Upper lobe of right lung (tissue), 1 donor: ENCODE measurements around the gene ANKRD11. TPM values are rescaled to one million over a fixed set of nuclear protein-coding genes. Genes with fewer than 3 reads are reported as not detected.

Experiments
- ATAC-seq: fragments of 200-7000 bp; cut with Tn5 transposase; one replicate; pipeline ENCODE4 v1.9.1; 2020; ENCODE audit warnings: mild to moderate bottlenecking, moderate library complexity
- DNase-seq: peaks from one replicate; pipeline ENCODE4 v3.0.0-alpha.2; 2020
- H3K27ac ChIP-seq: fragments of 200-600 bp; one replicate; pipeline ENCODE4 v1.8.0; 2022
- H3K27me3 ChIP-seq: fragments of 200-600 bp; one replicate; pipeline ENCODE4 v1.8.0; 2022; ENCODE audit warnings: mild to moderate bottlenecking
- H3K36me3 ChIP-seq: fragments of 200-600 bp; one replicate; pipeline ENCODE4 v1.8.0; 2022
- H3K4me1 ChIP-seq: fragments of 200-600 bp; one replicate; pipeline ENCODE4 v1.8.0; 2022
- H3K4me3 ChIP-seq: fragments of 200-600 bp; one replicate; pipeline ENCODE4 v1.8.0; 2022; ENCODE audit warnings: mild to moderate bottlenecking
- H3K9me3 ChIP-seq: fragments of 200-600 bp; one replicate; pipeline ENCODE4 v1.8.0; 2022
- CTCF ChIP-seq: fragments of 200-600 bp; IDR thresholded peaks from one replicate; pipeline ENCODE4 v1.8.0; 2022; ENCODE audit warnings: antibody characterized with exemption
- intact Hi-C: fragments of 100-400 bp; cut with DNase I; formaldehyde crosslinking; loops from one replicate; pipeline ENCODE4 v1.11.0; 2022
- total RNA-seq: library from RNA; stranded (reverse); fragmentation: NEBNext Ultra II Directional; extraction: Animal tissue kit (Norgen Biotek cat#: 25700); gene quantifications from one replicate; pipeline ENCODE4 v1.2.1, GENCODE V29; 2021
- donor health status: DM: no; HTN: yes; CAD: no; lungs with severe emphysema.

The ANKRD11 gene
- total RNA-seq, 1 donor from 2014 or later, result 125 TPM

GRCh38 chr16:89290472-89290871 is 199.9 kb downstream of the ANKRD11 start:
- Histone ChIP-seq H3K4me1 (peaks cover 17% of the 10 kb centered on the region), H3K9me3 (no peaks in the 10 kb centered on the region), H3K27me3 (no peaks in the 10 kb centered on the region), H3K27ac (no peak overlapping the region), H3K4me3 (no peak overlapping the region), H3K36me3 (peaks cover 44% of the 10 kb centered on the region)
- TF ChIP-seq CTCF, result no peak
- ATAC-seq (no peak), DNase-seq (no peak)
- intact Hi-C loops, result no loop called here

- peaks cover 51% of the 10 kb centered on the region for H3K36me3 ChIP-seq
- H3K27me3 ChIP-seq, result no peaks in the 10 kb centered on the region
- H3K4me1 ChIP-seq, result peaks cover 16% of the 10 kb centered on the region
- H3K9me3 ChIP-seq, result no peaks in the 10 kb centered on the region
- H3K27ac ChIP-seq, result no peak overlapping the region
- intact Hi-C loops, result no loop called here
- ATAC-seq (peak; percentile 85), DNase-seq (peak; percentile 89)
- H3K4me3 ChIP-seq, result no peak overlapping the region
- peak; percentile 88 for TF ChIP-seq CTCF
Observed at GRCh38 chr16:89289428-89290395, 200.6 kb downstream of the ANKRD11 start.

GRCh38 chr16:89288966-89289365 is 201.4 kb downstream of the ANKRD11 start:
- Histone ChIP-seq H3K4me1 (peaks cover 8% of the 10 kb centered on the region), H3K36me3 (peaks cover 57% of the 10 kb centered on the region), H3K4me3 (no peak overlapping the region), H3K9me3 (no peaks in the 10 kb centered on the region), H3K27ac (no peak overlapping the region), H3K27me3 (no peaks in the 10 kb centered on the region)
- TF ChIP-seq CTCF, result no peak
- ATAC-seq (no peak), DNase-seq (no peak)
- intact Hi-C loops, result no loop called here

DNA sequence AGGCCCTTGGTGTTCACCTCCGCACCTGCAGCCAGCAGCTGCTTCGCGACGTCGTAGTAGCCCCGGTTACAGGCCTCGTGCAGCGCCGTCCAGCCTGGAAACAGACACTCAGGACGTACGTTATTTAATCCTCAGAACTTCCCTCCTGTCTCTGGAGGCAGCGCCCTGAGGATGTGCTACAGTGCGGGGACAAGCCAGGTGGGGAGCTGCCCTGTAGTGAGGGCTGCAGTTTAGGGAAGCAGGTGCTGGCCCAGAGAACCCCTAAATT is 201.8 kb downstream of the ANKRD11 start:
- H3K36me3 ChIP-seq, result peaks cover 62% of the 10 kb centered on the region
- intact Hi-C loops, result no loop called here
- TF ChIP-seq CTCF, result no peak

GRCh38 chr16:89287777-89288576 is 202.4 kb downstream of the ANKRD11 start:
- intact Hi-C loops, result no loop called here
- TF ChIP-seq CTCF, result no peak
- DNase-seq (no peak), ATAC-seq (no peak)
- Histone ChIP-seq H3K36me3 (peaks cover 67% of the 10 kb centered on the region), H3K27ac (no peak overlapping the region), H3K4me3 (no peak overlapping the region), H3K4me1 (peaks cover 6% of the 10 kb centered on the region), H3K27me3 (no peaks in the 10 kb centered on the region), H3K9me3 (no peaks in the 10 kb centered on the region)

More for the DNA sequence above, 201.8 kb downstream of the ANKRD11 start:
- Histone ChIP-seq H3K4me1 (peaks cover 6% of the 10 kb centered on the region), H3K27ac (no peak overlapping the region), H3K27me3 (no peaks in the 10 kb centered on the region), H3K4me3 (no peak overlapping the region), H3K9me3 (no peaks in the 10 kb centered on the region)
- DNase-seq (no peak), ATAC-seq (no peak)
